Peyer's patch (tissue), 4 donors: Measurements from ENCODE around the gene CCDC39.

Source experiments
- POLR2A ChIP-seq, 2 donors: fragments of 450-650 bp; IDR thresholded peaks; one replicate each; pipeline ENCODE4 v1.5.1; 2017; ENCODE audit warnings: antibody characterized with exemption in 2 of 2, mild to moderate bottlenecking in 2 of 2, moderate library complexity in 2 of 2
- TF ChIP-seq, protein P1 (sequence below), 6 experiments: fragments of 450-650 bp in 4 of 6; fragments of 200-600 bp in 2 of 6; sonication (generic) in 1 of 6; IDR thresholded peaks; one replicate each; pipeline ENCODE4 v1.5.1; 2017 to 2019; ENCODE audit warnings: antibody characterized with exemption in 6 of 6, mild to moderate bottlenecking in 3 of 6, moderate library complexity in 1 of 6

GRCh38 chr3:180656406-180656805, 22.9 kb downstream of the CCDC39 start:
- TF ChIP-seq, protein P1, sequence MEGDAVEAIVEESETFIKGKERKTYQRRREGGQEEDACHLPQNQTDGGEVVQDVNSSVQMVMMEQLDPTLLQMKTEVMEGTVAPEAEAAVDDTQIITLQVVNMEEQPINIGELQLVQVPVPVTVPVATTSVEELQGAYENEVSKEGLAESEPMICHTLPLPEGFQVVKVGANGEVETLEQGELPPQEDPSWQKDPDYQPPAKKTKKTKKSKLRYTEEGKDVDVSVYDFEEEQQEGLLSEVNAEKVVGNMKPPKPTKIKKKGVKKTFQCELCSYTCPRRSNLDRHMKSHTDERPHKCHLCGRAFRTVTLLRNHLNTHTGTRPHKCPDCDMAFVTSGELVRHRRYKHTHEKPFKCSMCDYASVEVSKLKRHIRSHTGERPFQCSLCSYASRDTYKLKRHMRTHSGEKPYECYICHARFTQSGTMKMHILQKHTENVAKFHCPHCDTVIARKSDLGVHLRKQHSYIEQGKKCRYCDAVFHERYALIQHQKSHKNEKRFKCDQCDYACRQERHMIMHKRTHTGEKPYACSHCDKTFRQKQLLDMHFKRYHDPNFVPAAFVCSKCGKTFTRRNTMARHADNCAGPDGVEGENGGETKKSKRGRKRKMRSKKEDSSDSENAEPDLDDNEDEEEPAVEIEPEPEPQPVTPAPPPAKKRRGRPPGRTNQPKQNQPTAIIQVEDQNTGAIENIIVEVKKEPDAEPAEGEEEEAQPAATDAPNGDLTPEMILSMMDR (IDR thresholded peaks at IDR 0.05), result no peak
- TF ChIP-seq POLR2A (IDR thresholded peaks at IDR 0.05), result no peak
